Measurements from ENCODE around the gene PRR23E. TPM values are rescaled to one million over a fixed set of nuclear protein-coding genes. Genes with fewer than 3 reads are reported as not detected.

Gene PRR23E
- total RNA-seq, 1 donor from 2014 or later = not detected

DNA sequence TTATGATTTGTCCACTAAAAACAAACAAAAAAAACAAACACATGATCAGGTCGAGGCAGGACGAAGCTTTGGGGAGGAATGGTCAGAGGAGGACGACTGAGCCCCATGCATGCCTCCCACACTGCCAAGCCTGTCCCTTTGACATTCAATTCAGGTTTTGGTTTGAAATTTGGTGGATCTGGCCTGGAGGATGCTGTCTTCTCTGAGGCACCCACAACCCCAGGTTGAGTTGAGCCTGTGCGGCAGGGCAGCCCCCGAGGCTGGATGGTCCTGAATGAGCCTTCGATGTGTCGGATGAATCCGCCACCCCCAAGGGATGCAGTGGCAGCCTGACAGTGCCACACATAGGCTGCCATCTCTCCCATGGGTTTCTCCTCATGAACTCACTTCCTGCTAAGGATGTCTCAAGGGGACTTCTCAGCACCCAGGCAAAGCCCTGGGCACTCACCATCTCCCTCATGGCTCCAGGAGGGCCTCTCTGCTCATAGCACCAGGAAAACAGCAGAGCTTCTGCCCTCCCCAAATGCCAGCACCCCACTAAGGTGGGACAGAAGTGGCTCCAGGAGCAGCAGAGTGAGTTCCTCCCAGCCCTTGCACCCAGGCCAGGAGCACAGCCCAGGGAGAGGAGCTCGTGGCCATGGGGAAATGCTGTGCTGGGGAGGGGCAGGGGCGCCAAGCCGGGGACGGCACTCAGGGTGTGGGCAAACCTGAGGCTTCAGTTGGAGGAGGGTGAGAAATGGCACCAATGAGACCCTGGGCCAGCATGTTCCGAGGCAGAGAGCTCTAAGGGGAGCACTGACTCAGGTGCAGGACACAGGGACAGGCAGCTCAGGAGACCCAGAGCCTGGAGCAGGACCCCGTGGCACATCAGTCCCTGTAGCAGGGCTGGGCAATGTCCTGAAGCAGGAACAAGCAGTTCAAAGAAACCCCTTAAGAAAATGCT lies 18.5 kb downstream of the PRR23E start:
- H3K9me3 Mint-ChIP-seq (ENCODE audit: unreplicated experiment) = peaks cover 2% of the 10 kb centered on the region
- no peak overlapping the region for H3K4me3 Mint-ChIP-seq (ENCODE audit: unreplicated experiment)
- peaks cover 9% of the 10 kb centered on the region for H3K27me3 Mint-ChIP-seq (ENCODE audit: unreplicated experiment)
- no peak overlapping the region for H3K27ac Mint-ChIP-seq (ENCODE audit: unreplicated experiment)
- peaks cover 13% of the 10 kb centered on the region for H3K4me1 Mint-ChIP-seq (ENCODE audit: low read depth, unreplicated experiment)
- TF ChIP-seq, protein P1, sequence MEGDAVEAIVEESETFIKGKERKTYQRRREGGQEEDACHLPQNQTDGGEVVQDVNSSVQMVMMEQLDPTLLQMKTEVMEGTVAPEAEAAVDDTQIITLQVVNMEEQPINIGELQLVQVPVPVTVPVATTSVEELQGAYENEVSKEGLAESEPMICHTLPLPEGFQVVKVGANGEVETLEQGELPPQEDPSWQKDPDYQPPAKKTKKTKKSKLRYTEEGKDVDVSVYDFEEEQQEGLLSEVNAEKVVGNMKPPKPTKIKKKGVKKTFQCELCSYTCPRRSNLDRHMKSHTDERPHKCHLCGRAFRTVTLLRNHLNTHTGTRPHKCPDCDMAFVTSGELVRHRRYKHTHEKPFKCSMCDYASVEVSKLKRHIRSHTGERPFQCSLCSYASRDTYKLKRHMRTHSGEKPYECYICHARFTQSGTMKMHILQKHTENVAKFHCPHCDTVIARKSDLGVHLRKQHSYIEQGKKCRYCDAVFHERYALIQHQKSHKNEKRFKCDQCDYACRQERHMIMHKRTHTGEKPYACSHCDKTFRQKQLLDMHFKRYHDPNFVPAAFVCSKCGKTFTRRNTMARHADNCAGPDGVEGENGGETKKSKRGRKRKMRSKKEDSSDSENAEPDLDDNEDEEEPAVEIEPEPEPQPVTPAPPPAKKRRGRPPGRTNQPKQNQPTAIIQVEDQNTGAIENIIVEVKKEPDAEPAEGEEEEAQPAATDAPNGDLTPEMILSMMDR (IDR thresholded peaks at IDR 0.05; ENCODE audit: partially characterized antibody, unreplicated experiment) = no peak
- DNase-seq = no peak
- no peaks in the 10 kb centered on the region for H3K36me3 Mint-ChIP-seq (ENCODE audit: unreplicated experiment)

DNA sequence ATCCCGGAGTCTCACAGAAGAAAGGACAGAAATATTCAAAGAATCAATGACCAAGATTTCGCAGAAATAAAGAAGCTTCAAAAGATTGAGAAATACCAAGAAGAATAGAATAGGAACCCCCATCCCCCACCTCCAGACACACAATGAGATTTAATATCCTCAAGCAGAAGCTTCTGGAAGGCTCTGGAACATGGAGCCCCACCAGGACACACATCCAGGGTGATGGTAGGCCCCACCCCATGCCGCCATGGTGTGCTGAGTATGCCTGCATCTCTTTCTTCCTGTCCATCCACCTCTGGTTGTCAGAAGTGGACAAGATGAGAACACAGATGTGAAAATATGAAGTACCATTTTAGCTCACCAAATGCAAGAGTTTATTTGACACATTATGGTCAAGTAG lies 19.3 kb downstream of the PRR23E start:
- H3K4me1 Mint-ChIP-seq (ENCODE audit: low read depth, unreplicated experiment) = peaks cover 13% of the 10 kb centered on the region
- H3K9me3 Mint-ChIP-seq (ENCODE audit: unreplicated experiment) = peaks cover 2% of the 10 kb centered on the region
- no peak overlapping the region for H3K27ac Mint-ChIP-seq (ENCODE audit: unreplicated experiment)
- peaks cover 8% of the 10 kb centered on the region for H3K27me3 Mint-ChIP-seq (ENCODE audit: unreplicated experiment)
- TF ChIP-seq, protein P1 (IDR thresholded peaks at IDR 0.05; ENCODE audit: partially characterized antibody, unreplicated experiment) = no peak
- no peak overlapping the region for H3K4me3 Mint-ChIP-seq (ENCODE audit: unreplicated experiment)
- H3K36me3 Mint-ChIP-seq (ENCODE audit: unreplicated experiment) = no peaks in the 10 kb centered on the region
- DNase-seq = no peak

DNA sequence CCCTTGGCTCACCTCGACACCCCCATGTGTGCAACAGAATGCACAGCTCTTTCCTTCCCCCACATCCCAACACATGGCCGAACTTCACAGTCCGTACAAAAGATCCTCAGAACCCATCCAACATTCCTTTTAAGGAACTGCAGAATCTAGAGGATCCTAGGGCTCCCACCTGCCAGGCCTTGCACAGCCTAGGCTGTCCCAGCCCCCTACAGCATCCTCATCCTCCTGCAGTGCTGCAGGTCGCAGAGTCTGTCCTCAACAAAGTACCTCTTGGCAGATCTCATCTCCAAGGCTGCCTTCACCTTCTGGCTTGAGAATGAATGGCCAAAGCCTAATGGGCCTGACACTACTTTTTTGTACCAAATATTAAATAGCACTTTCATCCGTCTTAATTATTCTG lies 19.8 kb downstream of the PRR23E start:
- no peak for DNase-seq
- peaks cover 13% of the 10 kb centered on the region for H3K4me1 Mint-ChIP-seq (ENCODE audit: low read depth, unreplicated experiment)
- peaks cover 2% of the 10 kb centered on the region for H3K9me3 Mint-ChIP-seq (ENCODE audit: unreplicated experiment)
- peaks cover 7% of the 10 kb centered on the region for H3K27me3 Mint-ChIP-seq (ENCODE audit: unreplicated experiment)
- no peaks in the 10 kb centered on the region for H3K36me3 Mint-ChIP-seq (ENCODE audit: unreplicated experiment)
- no peak overlapping the region for H3K4me3 Mint-ChIP-seq (ENCODE audit: unreplicated experiment)
- H3K27ac Mint-ChIP-seq (ENCODE audit: unreplicated experiment) = no peak overlapping the region
- TF ChIP-seq, protein P1 (IDR thresholded peaks at IDR 0.05; ENCODE audit: partially characterized antibody, unreplicated experiment) = no peak

GRCh38 chr3:127213381-127213918 lies 20.5 kb downstream of the PRR23E start:
- H3K27ac Mint-ChIP-seq (ENCODE audit: unreplicated experiment) = no peak overlapping the region
- H3K4me1 Mint-ChIP-seq (ENCODE audit: low read depth, unreplicated experiment) = peaks cover 13% of the 10 kb centered on the region
- H3K27me3 Mint-ChIP-seq (ENCODE audit: unreplicated experiment) = peaks cover 5% of the 10 kb centered on the region
- no peak overlapping the region for H3K4me3 Mint-ChIP-seq (ENCODE audit: unreplicated experiment)
- no peak for DNase-seq
- peaks cover 2% of the 10 kb centered on the region for H3K9me3 Mint-ChIP-seq (ENCODE audit: unreplicated experiment)
- no peaks in the 10 kb centered on the region for H3K36me3 Mint-ChIP-seq (ENCODE audit: unreplicated experiment)
- TF ChIP-seq, protein P1 (IDR thresholded peaks at IDR 0.05; ENCODE audit: partially characterized antibody, unreplicated experiment) = no peak

DNA sequence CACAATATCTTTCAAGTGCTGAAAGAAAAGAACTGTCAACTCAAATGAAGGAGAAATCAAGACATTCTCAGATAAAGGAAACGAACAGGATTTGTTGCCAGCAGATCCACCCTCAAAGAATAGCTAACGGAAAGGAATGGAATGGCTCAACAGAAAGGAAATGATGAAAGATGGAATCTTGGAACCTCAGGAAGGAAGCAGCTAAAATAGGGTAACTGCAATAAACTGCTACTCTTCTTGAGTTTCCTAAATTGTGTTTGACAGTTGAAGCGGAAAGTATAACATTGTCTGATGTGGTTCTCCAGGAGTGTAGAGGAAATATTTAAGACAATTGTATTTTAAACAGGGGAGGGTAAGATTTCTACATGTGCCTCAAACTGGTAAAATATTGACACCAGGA lies 22.0 kb downstream of the PRR23E start:
- Mint-ChIP-seq H3K4me3 (ENCODE audit: unreplicated experiment) (no peak overlapping the region), H3K27ac (ENCODE audit: unreplicated experiment) (no peak overlapping the region), H3K9me3 (ENCODE audit: unreplicated experiment) (peaks cover 2% of the 10 kb centered on the region), H3K36me3 (ENCODE audit: unreplicated experiment) (no peaks in the 10 kb centered on the region), H3K4me1 (ENCODE audit: low read depth, unreplicated experiment) (peaks cover 7% of the 10 kb centered on the region), H3K27me3 (ENCODE audit: unreplicated experiment) (peaks cover 5% of the 10 kb centered on the region)
- DNase-seq = no peak
- TF ChIP-seq, protein P1 (IDR thresholded peaks at IDR 0.05; ENCODE audit: partially characterized antibody, unreplicated experiment) = no peak
